PC-9 (cell line): Measurements from ENCODE around the gene CADPS2. TPM values are rescaled to one million over a fixed set of nuclear protein-coding genes. Genes with fewer than 3 reads are reported as not detected.

Experiments
- BruUV-seq: library from RNA; stranded (reverse); fragments of 400-500 nt; replicated peaks from 2 replicates; lab custom pipeline; 2021; lab: Mats Ljungman, UMichigan
- CTCF ChIA-PET: fragments of 300-600 bp; sonication (Branson Sonifier 250); formaldehyde crosslinking; loops from one replicate; lab custom pipeline; 2022; ENCODE audit warnings: antibody characterized with exemption; lab: Charles Lee
- POLR2A ChIA-PET: fragments of 300-600 bp; sonication (Branson Sonifier 250); formaldehyde crosslinking; loops from one replicate; lab custom pipeline; 2022; ENCODE audit warnings: antibody characterized with exemption; ENCODE audit not compliant: unreplicated experiment; lab: Charles Lee
- DNase-seq, 2 experiments: peaks; one replicate each; pipeline versions ENCODE4 v3.0.0 to v3.0.0-alpha.2; 2015 to 2022; ENCODE audit warnings: mixed read lengths in 1 of 2
- H2AFZ ChIP-seq: fragments of 200-600 bp; sonication (generic); 2 replicates; pipeline ENCODE4 v1.8.1; 2017; ENCODE audit warnings: antibody characterized with exemption
- H3F3A ChIP-seq: fragments of 200-600 bp; sonication (generic); 2 replicates; pipeline ENCODE4 v1.8.1; 2017; ENCODE audit warnings: antibody characterized with exemption, mild to moderate bottlenecking, low read depth; ENCODE audit not compliant: insufficient read depth
- H3K27ac ChIP-seq: fragments of 200-600 bp; sonication (generic); 2 replicates; pipeline ENCODE4 v1.6.1; 2016; ENCODE audit warnings: mixed run types
- H3K27me3 ChIP-seq: fragments of 200-600 bp; sonication (generic); 2 replicates; pipeline ENCODE4 v1.6.1; 2016; ENCODE audit warnings: low read depth, mixed run types; ENCODE audit not compliant: insufficient read depth
- H3K36me3 ChIP-seq: fragments of 200-600 bp; sonication (generic); 2 replicates; pipeline ENCODE4 v1.6.1; 2016; ENCODE audit warnings: low read depth, mixed run types
- H3K4me1 ChIP-seq: fragments of 200-600 bp; sonication (generic); replicated peaks from 2 replicates; pipeline ENCODE4 v1.6.1; 2016; ENCODE audit warnings: mixed run types; ENCODE audit not compliant: insufficient read depth
- H3K4me2 ChIP-seq: fragments of 200-600 bp; sonication (generic); 2 replicates; pipeline ENCODE4 v1.6.1; 2017; ENCODE audit warnings: mixed run types
- H3K4me3 ChIP-seq: fragments of 200-600 bp; sonication (generic); 2 replicates; pipeline ENCODE4 v1.6.1; 2016; ENCODE audit warnings: mixed run types
- H3K79me2 ChIP-seq: fragments of 200-600 bp; sonication (generic); 2 replicates; pipeline ENCODE4 v1.6.1; 2017; ENCODE audit warnings: low read depth, mixed run types
- H3K9me2 ChIP-seq: fragments of 200-600 bp; sonication (generic); 2 replicates; pipeline ENCODE4 v1.8.1; 2017; ENCODE audit warnings: mild to moderate bottlenecking; ENCODE audit not compliant: insufficient read depth
- H3K9me3 ChIP-seq: fragments of 200-600 bp; sonication (generic); 2 replicates; pipeline ENCODE4 v1.8.1; 2016; ENCODE audit warnings: low read depth; ENCODE audit not compliant: insufficient read depth
- H4K20me1 ChIP-seq: fragments of 200-600 bp; sonication (generic); 2 replicates; pipeline ENCODE4 v1.8.1; 2017; ENCODE audit not compliant: insufficient read depth
- EZH2 ChIP-seq: fragments of 200-600 bp; sonication (generic); IDR thresholded peaks from 2 replicates; pipeline ENCODE4 v1.8.0; 2017; ENCODE audit warnings: antibody characterized with exemption, low read depth
- intact Hi-C: fragments of 100-400 bp; cut with micrococcal nuclease; formaldehyde crosslinking; loops from one replicate; pipeline ENCODE4 v1.10.0; 2022; ENCODE audit not compliant: unreplicated experiment
- total RNA-seq: library from RNA; stranded (reverse); gene quantifications from 2 replicates; pipeline ENCODE4 v1.2.3, GENCODE V29; 2021
- TF ChIP-seq, protein P1 (sequence below): fragments of 200-600 bp; sonication (generic); conservative IDR thresholded peaks from 2 replicates; pipeline ENCODE4 v1.6.1; 2017; ENCODE audit warnings: mixed run types, antibody characterized with exemption, mild to moderate bottlenecking, moderate library complexity

CADPS2 gene
- total RNA-seq, 1 experiment from 2014 or later: 11.9 TPM

DNA sequence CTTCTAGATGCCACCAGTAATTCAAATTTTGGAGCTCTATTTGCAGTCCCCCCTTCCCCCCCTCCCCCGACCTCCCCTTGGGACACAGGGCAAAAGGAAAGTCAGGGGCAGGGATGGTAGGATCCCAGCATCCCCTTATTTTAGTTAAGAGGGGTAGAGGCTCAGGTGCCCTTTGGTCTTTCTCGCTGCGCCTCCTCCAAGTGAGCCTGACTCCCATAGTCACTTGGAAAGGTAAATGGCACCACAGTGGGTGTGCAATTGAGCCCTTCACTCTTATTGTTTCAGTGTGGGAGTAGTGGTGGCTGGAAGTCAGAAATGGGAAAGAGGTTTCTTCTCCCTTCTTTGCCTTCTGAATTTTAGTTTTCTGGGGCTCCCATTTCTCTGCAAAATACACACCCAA is 573.5 kb downstream of the CADPS2 start:
- Histone ChIP-seq H3K27me3 (no peaks in the 10 kb centered on the region), H3K4me1 (no peaks in the 10 kb centered on the region), H3K27ac (no peak overlapping the region), H3K36me3 (no peaks in the 10 kb centered on the region), H3K79me2 (no peaks in the 10 kb centered on the region), H3K4me2 (no peak overlapping the region), H3K9me3 (no peaks in the 10 kb centered on the region), H4K20me1 (no peaks in the 10 kb centered on the region), H3K4me3 (no peak overlapping the region), H2AFZ (no peak overlapping the region), H3K9me2 (no peaks in the 10 kb centered on the region; the same call in 1 of the 2 replicates), H3F3A (no peaks in the 10 kb centered on the region)
- BruUV-seq: no TSS peak
- DNase-seq: no peak
- ChIA-PET POLR2A (no interaction called here), CTCF (no interaction called here)
- intact Hi-C loops: no loop called here
- TF ChIP-seq EZH2: no peak
- TF ChIP-seq, protein P1, sequence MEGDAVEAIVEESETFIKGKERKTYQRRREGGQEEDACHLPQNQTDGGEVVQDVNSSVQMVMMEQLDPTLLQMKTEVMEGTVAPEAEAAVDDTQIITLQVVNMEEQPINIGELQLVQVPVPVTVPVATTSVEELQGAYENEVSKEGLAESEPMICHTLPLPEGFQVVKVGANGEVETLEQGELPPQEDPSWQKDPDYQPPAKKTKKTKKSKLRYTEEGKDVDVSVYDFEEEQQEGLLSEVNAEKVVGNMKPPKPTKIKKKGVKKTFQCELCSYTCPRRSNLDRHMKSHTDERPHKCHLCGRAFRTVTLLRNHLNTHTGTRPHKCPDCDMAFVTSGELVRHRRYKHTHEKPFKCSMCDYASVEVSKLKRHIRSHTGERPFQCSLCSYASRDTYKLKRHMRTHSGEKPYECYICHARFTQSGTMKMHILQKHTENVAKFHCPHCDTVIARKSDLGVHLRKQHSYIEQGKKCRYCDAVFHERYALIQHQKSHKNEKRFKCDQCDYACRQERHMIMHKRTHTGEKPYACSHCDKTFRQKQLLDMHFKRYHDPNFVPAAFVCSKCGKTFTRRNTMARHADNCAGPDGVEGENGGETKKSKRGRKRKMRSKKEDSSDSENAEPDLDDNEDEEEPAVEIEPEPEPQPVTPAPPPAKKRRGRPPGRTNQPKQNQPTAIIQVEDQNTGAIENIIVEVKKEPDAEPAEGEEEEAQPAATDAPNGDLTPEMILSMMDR: no peak

- no peaks in the 10 kb centered on the region for H3K27me3 ChIP-seq
- no peaks in the 10 kb centered on the region for H3K9me3 ChIP-seq
- H3K4me3 ChIP-seq: no peak overlapping the region
- H3K4me1 ChIP-seq: no peaks in the 10 kb centered on the region
- no TSS peak for BruUV-seq
- intact Hi-C loops: no loop called here
- ChIA-PET POLR2A (no interaction called here), CTCF (no interaction called here)
- H2AFZ ChIP-seq: no peak overlapping the region
- no peak overlapping the region for H3K27ac ChIP-seq
- no peaks in the 10 kb centered on the region; the same call in 1 of the 2 replicates for H3K9me2 ChIP-seq
- no peaks in the 10 kb centered on the region for H3F3A ChIP-seq
- H3K36me3 ChIP-seq: no peaks in the 10 kb centered on the region
- no peak overlapping the region for H3K4me2 ChIP-seq
- H4K20me1 ChIP-seq: no peaks in the 10 kb centered on the region
- TF ChIP-seq, protein P1: no peak
- no peak for TF ChIP-seq EZH2
- DNase-seq: no peak
- no peaks in the 10 kb centered on the region for H3K79me2 ChIP-seq
Measured at GRCh38 chr7:122311734-122312450, 574.4 kb downstream of the CADPS2 start.

DNA sequence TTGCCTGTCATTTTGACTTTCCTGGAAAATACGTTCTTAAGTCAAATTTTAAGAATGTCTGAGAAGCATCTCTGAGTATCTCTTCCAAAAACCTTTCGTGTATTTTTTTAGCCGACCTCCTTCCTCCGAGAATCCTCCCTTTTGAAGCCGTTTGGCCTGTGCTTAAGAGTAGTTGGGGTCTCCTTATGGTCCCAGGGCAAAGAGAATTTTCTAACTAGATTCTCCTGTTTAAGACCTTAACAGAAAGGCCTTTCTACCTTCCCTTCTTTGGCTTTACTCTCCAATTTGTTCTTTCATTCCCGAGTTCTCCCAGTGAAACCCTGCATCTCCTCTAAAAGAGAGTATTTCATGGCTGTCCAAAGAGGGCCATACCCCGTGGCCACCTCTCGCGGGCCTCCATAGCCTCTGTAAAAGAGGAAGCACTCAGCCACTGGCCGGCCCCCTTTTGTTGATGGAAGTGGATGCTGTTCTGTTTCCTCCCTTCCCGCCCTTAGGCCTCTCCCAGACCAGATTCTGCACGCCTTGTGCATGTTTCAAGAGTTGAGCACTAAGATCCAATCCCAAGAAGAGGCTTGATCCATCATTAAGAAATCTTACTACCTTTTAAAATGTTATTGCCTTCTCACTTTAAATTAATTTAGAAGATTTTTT is 575.1 kb downstream of the CADPS2 start:
- CTCF ChIA-PET: no interaction called here

More for the DNA sequence above, 575.1 kb downstream of the CADPS2 start:
- H3K27me3 ChIP-seq: 0 out of 2 replicates have a peak, but pooled peaks cover under 1% of the 10 kb centered on the region
- intact Hi-C loops: no loop called here
- no peak overlapping the region for H2AFZ ChIP-seq
- H3K36me3 ChIP-seq: no peaks in the 10 kb centered on the region
- no peaks in the 10 kb centered on the region for H3K79me2 ChIP-seq
- H3K9me3 ChIP-seq: no peaks in the 10 kb centered on the region
- H3K4me3 ChIP-seq: no peak overlapping the region
- no peak for DNase-seq
- no peak overlapping the region for H3K27ac ChIP-seq
- POLR2A ChIA-PET: no interaction called here
- no peaks in the 10 kb centered on the region for H3F3A ChIP-seq
- H3K9me2 ChIP-seq: no peaks in the 10 kb centered on the region; the same call in 1 of the 2 replicates
- H3K4me1 ChIP-seq: no peaks in the 10 kb centered on the region
- TF ChIP-seq, protein P1: no peak
- no peak for TF ChIP-seq EZH2
- H3K4me2 ChIP-seq: no peak overlapping the region
- no TSS peak for BruUV-seq
- H4K20me1 ChIP-seq: no peaks in the 10 kb centered on the region
